ENCODE measurements around the gene UPK1A.

Gene UPK1A

DNA sequence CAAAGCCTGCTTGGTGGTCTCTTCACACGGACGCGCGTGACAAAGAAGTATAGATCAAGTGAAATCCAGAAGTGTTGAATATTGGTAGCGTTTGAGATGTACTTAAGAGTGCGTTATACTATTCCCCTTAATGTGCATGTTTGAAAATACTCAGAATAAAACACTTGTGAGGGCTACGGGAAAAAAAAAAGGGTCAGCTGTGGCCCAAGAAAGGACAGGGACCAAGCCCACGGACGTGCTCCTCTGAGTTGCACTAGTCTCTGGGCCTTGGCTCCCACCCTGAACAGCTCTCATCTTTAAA lies 38.1 kb upstream of the UPK1A start:
- DNase-seq (ENCODE audit: low spot score) = no peak

DNA sequence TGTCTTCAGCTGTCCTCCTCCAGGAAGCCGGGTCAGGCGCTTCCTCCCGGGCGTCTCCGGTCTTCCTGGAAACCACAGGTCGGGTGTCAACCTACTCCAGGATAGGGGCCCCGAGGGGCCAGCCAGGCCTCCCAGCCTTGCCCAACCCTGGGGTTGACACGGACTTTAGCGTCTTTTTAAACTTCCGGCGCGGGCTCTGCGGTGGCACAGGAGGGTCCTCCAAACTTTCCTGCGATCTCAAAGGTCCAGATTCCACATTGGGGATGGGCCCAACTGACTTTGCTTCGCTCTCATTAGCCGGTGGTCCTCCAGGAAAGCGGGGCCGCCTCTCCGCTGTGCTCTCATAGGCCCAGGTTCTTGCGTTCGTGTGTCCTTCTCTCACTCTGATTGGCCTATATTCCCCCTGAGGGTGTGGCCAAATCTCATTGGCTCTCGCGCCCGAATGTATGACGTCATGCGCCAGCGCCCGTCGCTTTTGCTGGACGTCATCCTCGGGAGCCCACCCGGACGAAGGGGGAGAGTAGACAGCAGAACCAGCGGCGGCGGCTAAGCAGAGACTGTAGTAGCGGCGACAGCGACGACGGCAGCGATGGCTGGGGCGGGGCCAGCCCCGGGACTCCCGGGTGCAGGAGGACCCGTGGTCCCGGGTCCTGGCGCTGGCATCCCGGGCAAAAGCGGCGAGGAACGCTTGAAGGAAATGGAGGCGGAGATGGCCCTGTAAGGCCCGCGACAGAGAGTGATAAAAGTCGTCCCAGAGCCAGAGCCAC lies 37.6 kb upstream of the UPK1A start, which contains the start of gene RBM42:
Gene RBM42 (plus strand): TSS at position 472 of the 767 bp plus-strand sequence. CDS start 118 bp downstream, at position 590.
- TF ChIP-seq, protein P1, sequence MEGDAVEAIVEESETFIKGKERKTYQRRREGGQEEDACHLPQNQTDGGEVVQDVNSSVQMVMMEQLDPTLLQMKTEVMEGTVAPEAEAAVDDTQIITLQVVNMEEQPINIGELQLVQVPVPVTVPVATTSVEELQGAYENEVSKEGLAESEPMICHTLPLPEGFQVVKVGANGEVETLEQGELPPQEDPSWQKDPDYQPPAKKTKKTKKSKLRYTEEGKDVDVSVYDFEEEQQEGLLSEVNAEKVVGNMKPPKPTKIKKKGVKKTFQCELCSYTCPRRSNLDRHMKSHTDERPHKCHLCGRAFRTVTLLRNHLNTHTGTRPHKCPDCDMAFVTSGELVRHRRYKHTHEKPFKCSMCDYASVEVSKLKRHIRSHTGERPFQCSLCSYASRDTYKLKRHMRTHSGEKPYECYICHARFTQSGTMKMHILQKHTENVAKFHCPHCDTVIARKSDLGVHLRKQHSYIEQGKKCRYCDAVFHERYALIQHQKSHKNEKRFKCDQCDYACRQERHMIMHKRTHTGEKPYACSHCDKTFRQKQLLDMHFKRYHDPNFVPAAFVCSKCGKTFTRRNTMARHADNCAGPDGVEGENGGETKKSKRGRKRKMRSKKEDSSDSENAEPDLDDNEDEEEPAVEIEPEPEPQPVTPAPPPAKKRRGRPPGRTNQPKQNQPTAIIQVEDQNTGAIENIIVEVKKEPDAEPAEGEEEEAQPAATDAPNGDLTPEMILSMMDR (IDR thresholded peaks at IDR 0.05; ENCODE audit: extremely low read depth, missing control alignments) = no peak
- peak; percentile 99 for DNase-seq (ENCODE audit: low spot score)

More for the DNA sequence above, 38.1 kb upstream of the UPK1A start:
- TF ChIP-seq, protein P1 (IDR thresholded peaks at IDR 0.05; ENCODE audit: extremely low read depth, missing control alignments) = no peak

DNA sequence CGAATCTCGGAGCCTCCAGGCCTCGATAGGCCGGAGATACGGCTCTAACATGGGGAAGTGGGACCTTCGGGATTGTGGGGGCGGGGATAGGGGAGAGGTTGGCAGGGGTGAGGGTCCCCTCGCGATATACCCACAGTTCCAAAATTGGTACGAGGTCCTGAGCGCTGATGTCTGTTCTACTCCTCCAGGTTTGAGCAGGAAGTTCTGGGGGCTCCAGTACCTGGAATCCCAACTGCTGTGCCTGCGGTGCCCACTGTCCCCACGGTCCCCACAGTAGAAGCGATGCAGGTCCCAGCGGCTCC lies 37.0 kb upstream of the UPK1A start:
- no peak for DNase-seq (ENCODE audit: low spot score)
- TF ChIP-seq, protein P1 (IDR thresholded peaks at IDR 0.05; ENCODE audit: extremely low read depth, missing control alignments) = no peak

DNA sequence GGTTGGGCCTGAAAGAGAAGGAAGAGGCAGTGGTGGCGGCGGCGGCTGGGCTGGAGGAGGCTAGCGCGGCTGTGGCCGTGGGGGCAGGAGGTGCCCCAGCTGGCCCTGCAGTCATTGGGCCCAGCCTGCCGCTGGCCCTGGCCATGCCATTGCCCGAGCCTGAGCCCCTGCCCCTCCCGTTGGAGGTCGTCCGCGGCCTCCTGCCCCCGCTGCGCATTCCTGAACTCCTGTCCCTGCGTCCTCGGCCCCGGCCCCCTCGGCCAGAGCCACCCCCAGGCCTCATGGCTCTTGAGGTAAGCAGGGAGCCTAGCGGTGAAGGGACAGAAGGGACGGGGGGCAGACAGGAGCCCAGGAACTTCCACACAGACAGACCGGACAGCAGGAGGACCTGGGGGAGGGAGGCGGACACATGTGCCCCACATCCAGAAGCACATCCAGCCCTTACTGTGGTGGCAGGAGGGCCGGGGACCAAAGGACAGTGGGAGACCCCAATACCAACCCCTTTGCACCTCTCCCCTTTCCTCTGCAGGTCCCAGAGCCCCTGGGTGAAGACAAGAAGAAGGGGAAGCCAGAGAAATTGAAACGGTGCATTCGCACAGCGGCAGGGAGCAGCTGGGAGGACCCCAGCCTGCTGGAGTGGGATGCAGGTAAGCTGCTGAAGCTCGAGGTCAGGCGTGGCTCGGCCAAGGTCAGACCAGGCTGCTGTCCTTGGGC lies 32.4 kb upstream of the UPK1A start:
- no peak for DNase-seq (ENCODE audit: low spot score)
- TF ChIP-seq, protein P1 (IDR thresholded peaks at IDR 0.05; ENCODE audit: extremely low read depth, missing control alignments) = no peak

DNA sequence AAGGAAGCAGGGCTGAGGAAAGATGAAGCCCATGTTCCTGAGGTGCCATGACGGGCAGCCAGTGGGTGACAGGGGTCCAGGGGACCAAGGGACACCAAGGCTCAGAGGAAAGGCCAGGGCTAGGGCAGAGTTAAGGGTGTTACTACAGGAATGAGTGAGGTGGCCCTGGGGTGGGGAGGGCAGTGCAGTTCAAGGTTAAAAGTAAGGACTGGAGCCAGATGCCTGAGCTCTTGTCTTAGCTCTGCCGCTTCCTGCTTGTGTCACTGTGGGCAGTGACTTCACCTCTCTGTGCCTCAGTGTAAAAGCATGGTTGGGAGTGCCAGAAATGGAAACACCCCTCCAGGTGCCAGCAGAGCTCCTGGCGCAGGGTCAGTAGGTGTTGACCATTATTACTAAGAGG lies 29.7 kb upstream of the UPK1A start:
- no peak for DNase-seq (ENCODE audit: low spot score)
- TF ChIP-seq, protein P1 (IDR thresholded peaks at IDR 0.05; ENCODE audit: extremely low read depth, missing control alignments) = no peak

DNA sequence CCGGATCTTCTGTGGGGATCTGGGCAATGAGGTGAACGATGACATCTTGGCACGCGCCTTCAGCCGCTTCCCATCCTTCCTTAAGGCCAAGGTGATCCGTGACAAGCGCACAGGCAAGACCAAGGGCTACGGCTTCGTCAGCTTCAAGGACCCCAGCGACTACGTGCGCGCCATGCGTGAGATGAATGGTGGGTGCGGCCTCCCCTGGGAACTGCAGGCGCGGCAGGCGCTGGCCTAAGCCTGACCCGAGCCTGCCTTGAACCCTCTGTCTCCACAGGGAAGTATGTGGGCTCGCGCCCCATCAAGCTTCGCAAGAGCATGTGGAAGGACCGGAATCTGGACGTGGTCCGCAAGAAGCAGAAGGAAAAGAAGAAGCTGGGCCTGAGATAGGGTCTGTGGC lies 29.2 kb upstream of the UPK1A start:
- DNase-seq (ENCODE audit: low spot score) = no peak
- TF ChIP-seq, protein P1 (IDR thresholded peaks at IDR 0.05; ENCODE audit: extremely low read depth, missing control alignments) = no peak

DNA sequence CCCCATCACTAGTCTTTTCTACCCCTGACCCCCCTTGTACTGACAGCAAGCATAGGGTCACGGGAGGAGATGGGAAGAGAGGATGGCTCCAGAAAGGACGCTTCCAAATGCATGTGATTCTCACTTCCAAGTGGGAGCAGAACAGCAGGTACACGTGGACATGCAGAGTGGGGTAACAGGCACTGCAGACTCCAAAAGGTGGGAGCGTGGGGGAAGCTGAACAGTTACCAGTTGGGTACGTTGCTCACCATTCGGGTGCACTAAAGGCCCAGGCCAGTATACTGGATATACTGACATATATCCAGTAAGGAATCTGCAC lies 27.0 kb upstream of the UPK1A start:
- no peak for DNase-seq (ENCODE audit: low spot score)

More for the DNA sequence above, 27.0 kb upstream of the UPK1A start:
- TF ChIP-seq, protein P1 (IDR thresholded peaks at IDR 0.05; ENCODE audit: extremely low read depth, missing control alignments) = no peak

Data from GM20000 (cell line).